NCI-H446 treated with DMSO at 0.1 percent for 48 hours (cell line): ENCODE measurements around the gene BAHCC1.

Experiments
- DNase-seq: peaks from one replicate; lab custom pipeline; 2025; lab: John Stamatoyannopoulos, UW

Gene BAHCC1

DNA sequence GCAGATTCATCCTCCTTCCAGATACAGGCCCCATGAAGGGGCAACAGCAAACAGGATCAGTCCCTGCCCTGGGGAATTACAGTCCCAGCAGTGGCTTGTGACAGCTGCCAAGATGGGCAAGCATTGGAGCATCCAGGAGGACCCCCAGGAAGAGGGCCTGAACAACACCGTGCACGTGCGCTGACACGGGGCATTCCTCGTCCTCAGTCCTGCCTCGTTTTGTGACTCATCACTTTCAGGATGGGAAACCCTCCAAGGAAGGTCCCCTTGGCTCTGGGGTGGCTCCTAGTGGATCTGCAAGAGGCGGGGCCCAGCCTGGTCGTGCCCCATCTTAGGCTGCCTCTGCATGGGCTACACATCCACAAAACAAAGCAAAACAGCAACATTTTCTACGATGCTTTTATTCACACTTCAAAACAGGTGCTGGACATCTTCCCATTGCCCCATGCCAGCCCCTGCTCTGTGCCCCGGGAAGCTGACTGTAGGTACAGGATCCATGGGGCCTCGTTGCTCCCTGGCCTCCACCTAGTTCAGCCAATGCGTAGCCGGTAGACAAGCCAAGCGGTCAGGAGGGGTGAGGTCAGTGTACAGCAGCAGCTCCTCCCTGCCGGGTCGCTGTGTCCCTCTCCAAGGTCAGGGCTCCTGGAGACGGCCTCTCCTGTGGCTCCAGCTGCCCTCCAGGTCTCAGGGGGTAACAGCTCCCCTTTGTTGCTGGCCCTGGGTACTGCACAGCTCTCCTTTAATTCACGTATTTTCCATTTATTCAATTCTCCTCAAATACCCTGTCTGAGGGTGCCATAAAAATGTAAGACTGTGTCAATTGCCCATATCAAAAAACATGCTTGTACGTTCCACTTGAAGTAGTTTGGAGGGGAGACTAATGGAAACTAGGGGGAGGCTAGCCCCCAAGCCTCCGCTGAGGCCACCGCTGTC lies 85.1 kb downstream of the BAHCC1 start:
- DNase-seq = peak; percentile 63

GRCh38 chr17:81481073-81481799 lies 86.0 kb downstream of the BAHCC1 start:
- peak; percentile 70 for DNase-seq

DNA sequence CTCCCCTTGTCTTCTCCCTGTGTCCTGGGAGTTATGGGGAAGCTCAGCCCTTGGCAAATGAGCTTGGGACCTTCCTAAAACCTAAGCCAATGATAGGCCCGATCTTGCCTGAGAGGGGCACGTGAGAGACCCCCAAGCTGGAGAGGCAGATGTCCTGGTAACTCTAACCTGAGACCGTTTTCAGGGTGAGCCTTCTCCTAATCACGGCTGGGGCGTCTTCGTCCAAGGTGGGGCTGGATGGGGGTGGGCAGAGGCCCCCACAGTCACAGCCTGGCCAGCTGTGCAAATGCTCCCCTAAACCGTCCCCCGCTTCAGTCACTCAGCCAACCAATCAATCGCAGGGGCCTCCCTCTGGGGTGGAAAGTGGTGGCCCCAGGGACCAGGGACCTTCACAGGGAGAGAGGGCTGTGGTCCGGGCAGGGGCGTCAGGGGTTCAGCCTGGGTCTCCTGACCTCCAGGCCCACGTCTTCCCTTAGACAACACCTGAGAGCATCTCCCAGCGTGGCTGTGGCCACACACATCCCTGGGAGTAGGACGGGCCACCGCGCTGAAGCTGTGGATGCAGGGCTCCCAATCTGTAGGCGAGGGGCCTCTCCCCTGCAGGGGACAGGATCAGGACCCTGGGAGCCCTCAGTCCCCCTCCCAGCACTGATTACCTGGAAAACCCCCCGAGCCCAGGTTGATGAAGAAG lies 86.7 kb downstream of the BAHCC1 start:
- no peak for DNase-seq

DNA sequence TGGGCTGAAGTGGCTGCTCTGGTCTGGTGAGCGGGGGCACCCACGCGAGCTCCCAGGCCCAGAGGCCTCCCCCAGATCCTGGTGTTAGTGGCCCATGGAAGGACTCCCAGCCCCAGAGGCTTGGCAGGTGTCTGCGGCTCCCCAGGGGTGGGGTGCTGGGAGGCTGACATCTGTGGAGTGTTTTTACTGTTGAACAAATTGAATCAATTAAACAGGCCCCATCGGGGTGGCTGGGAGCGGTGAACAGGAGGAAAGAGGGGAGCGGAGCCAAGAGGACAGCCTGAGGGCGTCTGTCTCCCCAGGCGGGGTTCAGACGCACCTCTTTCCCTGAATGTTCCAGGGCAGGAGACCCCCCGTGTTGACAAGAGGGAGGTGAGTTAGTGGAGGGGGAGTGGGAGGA lies 87.4 kb downstream of the BAHCC1 start:
- DNase-seq = no peak

DNA sequence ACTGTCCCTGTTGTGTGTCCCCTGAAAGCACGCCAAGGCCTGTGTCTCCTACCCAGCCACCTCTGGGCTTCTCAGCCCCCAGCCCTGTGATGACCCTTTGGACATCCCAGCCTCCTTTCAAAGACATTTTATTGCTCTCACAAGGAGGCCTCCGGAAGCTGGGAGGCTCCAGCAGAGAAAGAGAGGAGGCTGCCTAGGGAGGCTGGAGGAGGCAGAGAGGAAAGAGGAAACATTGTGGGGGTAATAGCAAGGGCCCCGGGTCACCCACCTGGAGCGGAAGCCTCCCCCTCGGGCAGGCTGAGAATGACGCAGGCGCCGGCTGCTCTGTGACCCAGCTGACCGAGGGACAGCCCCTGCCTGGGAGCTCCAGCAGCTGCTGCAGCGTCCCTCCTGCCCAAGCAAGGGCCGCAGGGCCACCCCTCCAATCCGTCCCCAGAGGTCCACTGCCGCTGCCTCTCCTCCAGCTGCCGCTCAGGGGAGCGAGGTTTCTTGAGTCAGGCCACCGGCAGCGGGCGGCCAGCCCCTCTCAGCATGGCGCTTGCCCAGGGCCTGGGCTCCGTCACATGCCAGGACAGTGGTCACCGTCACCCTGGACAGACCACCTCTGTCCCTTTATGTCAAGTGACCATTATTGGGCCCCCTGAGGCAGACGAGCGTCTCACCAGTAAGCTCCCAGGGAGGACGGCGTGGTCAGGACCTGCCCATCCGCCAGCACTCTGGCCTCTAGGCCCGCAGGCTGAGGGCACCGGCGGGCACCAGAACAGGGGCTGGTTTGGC lies 88.0 kb downstream of the BAHCC1 start:
- DNase-seq = no peak

DNA sequence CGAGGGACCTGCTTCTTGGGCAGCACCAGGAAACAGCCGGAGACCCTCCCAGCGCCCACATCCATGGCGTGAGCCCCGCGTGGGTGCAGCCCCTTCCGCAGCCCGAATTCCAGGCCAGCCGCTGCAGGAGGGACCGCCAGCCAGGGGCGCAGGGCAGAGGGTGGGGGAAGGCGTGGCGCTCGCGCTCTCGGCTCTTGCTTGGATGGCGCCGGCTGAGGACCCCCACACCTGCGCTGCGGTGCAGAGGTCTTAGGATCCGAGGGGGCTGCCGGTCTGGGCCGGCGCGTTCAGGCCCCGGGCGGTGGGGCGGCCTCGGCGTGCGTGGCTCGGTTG lies 88.6 kb downstream of the BAHCC1 start:
- DNase-seq = no peak

- peak; percentile 68 for DNase-seq
These were observed 89.1 kb downstream of the BAHCC1 start for GRCh38 chr17:81484195-81484979.

DNA sequence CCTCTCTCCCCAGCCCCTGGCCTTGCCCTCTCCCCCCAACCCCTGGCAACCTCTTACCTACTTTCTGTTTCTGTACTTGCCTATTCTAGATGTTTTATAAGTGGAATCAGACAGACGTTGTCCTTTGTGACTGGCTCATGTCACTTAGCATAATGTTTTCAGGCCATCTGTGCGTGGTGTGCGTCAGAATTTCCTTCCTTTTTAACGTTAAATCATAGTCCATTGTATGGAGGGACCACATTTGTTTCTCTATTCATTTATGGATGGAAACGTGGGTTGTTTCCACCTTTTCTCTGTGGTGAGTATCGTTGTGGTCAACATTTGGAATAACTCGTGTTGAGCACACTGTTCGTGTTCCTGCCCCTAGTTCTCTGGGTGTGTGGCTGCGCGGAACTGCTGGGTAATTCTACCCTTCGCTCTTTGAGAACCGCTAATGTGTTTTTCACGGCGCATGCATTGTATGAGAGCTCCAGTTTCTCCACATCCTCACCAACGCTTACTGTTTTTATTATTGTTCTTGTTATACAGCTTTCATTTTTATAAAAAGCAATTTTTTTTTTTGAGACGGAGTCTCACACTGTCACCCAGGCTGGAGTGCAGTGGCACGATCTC lies 91.0 kb downstream of the BAHCC1 start:
- no peak for DNase-seq

GRCh38 chr17:81487089-81487486 lies 91.8 kb downstream of the BAHCC1 start:
- DNase-seq = no peak

- DNase-seq = peak; percentile 63
These were observed 92.4 kb downstream of the BAHCC1 start for GRCh38 chr17:81487487-81488275.

DNA sequence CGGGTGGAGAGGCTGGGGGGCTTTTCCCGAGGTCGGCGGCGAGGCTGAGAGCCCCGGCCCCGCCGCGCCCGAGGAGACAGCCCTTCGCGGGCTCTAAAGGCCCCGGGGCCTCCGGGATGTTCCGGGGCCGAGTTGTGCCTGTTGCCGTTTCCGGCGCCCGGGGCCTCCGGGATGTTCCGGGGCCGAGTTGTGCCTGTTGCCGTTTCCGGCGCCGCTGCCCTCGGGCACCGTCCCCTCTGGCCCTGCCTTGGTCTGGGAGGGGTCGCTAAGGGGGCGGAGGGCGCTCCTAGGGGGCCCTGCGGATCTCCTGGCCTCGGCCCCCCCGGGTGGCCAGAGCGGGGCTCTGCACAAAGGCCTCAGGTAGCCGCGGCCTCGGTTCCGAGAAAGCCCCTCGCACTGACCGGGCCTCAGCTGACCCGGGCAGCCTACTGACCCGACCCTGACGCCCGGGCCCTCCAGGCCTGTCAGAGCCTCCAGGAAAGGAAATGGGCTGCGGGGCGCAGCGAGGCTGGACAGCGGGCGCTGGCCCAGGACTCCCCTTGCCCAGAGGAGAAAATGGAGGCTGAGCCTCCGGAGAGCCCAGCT lies 93.1 kb downstream of the BAHCC1 start:
- DNase-seq = no peak

- DNase-seq = no peak
These were observed 94.0 kb downstream of the BAHCC1 start for GRCh38 chr17:81489012-81489997.

DNA sequence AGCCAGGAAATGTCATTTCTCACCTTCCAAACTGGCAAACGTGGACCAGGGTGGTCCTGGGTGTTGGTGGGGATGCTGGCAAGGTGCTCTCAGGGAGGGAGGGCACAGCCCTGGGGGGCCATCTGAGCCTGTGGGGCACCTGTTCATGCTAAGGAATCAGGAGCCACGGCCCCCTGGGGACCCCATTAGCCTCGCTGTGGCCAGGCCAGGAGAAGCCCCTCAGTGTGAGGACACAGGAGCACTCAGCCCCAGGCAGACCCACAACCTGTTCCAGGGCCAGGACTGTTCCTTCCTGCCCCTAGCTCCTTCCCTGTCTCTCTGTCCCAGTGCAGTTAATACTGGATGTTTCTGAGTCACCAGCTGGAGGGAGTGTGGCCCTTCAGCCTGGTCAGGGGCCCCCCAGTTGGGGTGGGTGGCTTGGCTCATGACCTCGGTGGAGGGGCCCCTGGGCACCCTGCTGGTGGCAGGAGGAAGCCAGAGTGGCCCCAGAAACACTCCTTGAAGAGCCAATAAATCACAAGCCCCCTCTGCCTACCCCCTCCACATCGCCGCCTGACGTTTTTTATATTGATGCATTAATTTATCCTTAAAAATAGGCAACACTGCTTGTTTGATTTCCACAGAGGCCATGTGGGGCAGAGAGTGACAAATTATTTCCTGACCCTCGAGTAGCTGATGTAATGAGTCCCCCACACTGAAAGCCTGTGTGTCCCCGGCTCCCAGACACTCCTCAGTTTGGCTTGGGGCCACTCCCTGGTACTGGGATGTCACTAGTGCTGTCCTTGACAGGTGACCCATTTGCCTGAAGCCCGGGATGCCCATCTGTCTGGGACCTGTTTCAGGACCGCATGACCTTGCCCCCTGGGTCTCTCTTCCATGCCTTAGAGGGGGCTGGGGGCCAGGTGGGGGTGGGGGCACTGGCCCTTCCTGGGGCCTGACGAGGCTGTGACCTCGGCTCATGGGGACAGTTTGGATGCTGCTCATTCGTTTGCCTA lies 95.0 kb downstream of the BAHCC1 start:
- DNase-seq = no peak

- DNase-seq = no peak
These were observed 95.9 kb downstream of the BAHCC1 start for GRCh38 chr17:81491181-81491581.

GRCh38 chr17:81491761-81492160 lies 96.5 kb downstream of the BAHCC1 start:
- no peak for DNase-seq

DNA sequence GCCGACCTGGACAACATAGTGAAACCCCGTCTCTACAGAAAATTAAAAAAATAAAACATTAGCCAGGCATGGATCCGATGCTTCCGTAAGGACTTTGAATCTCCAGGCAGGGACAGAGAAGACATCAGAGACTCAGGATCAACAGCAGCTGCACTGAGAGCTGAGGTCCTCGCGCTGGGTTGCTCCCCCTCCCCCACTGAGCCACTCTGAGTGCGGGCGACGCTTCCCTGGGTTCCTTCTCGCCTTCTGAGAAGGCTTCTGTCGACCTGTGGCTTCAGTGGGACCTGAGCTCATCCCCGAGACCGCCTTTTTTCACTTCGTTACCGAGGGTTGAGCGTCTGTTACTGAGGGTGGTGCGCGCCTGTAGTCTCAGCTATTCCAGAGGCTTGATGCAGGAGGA lies 96.9 kb downstream of the BAHCC1 start:
- no peak for DNase-seq

- no peak for DNase-seq
These were observed 97.4 kb downstream of the BAHCC1 start for GRCh38 chr17:81492706-81493105.
